Measurements from ENCODE around the gene SUCLG2. TPM values are rescaled to one million over a fixed set of nuclear protein-coding genes. Genes with fewer than 3 reads are reported as not detected.

SUCLG2 gene
- total RNA-seq, 1 donor from 2014 or later, result 29.5 TPM

- H3K27me3 ChIP-seq, result no peaks in the 10 kb centered on the region
- H3K4me1 ChIP-seq, result peaks cover 5% of the 10 kb centered on the region
- H3K27ac ChIP-seq, result no peak overlapping the region
- no peak for DNase-seq (ENCODE audit: extremely low spot score in 2 of 2)
- H3K4me3 ChIP-seq, result no peak overlapping the region
- no peaks in the 10 kb centered on the region for H3K36me3 ChIP-seq
- intact Hi-C loops (cut with DNase I), result no loop called here
- TF ChIP-seq CTCF (IDR thresholded peaks at IDR 0.05) (peak in 1 of 3 experiments; percentile 5), POLR2AphosphoS5 (IDR thresholded peaks at IDR 0.05; ENCODE audit: insufficient read depth in 1 of 2, low read depth in 1 of 2) (no peak)
- H3K9me3 ChIP-seq, result no peaks in the 10 kb centered on the region
These were observed 269.5 kb downstream of the SUCLG2 start for GRCh38 chr3:67384760-67385397.

DNA sequence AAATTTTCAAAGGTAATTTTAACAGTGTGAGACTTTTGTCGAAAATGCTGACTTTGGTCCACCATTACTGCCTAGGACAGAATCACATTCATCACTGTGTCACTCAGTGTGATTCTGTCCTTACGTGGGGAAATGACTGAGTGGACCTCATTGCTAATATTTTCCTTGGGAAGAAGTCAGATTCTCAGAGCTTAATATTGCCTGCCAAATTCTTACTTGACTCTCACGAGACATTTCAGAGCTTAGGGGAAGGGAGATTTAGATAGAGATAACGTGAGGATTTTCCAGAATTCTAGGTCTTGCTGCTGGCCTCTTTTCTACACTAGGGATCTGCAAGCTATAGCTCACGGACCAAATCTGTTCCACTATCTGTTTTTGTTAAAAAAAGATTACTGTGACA, 270.4 kb downstream of the SUCLG2 start:
- DNase-seq (ENCODE audit: extremely low spot score in 2 of 2), result no peak
- intact Hi-C loops (cut with DNase I), result no loop called here
- H3K36me3 ChIP-seq, result no peaks in the 10 kb centered on the region

DNA sequence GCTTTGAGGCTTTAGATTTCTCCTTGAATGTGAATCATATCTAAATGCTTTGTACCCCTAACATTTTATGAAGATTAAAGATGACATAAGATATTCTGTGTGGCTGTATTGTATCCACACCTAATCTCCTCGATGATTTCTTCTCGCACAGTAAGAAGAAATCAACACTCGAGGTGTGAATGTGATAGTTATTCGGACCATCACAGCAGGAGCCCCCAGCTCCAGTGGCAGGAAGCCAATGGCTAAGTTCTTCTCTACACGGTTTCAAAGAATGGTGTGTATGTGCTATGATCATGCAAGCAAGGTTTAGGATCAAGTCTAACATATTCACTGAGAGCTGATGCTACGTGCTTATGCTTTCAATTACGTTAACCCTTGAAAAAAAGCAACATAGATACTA, 271.0 kb downstream of the SUCLG2 start:
- Histone ChIP-seq H3K27ac (no peak overlapping the region), H3K4me1 (peaks cover 5% of the 10 kb centered on the region), H3K9me3 (no peaks in the 10 kb centered on the region), H3K36me3 (no peaks in the 10 kb centered on the region), H3K27me3 (no peaks in the 10 kb centered on the region), H3K4me3 (no peak overlapping the region)
- no peak for TF ChIP-seq POLR2AphosphoS5 (IDR thresholded peaks at IDR 0.05; ENCODE audit: insufficient read depth in 1 of 2, low read depth in 1 of 2)
- no peak for TF ChIP-seq CTCF (IDR thresholded peaks at IDR 0.05)
- TF ChIP-seq POLR2A (IDR thresholded peaks at IDR 0.05), result no peak
- no peak for DNase-seq (ENCODE audit: extremely low spot score in 2 of 2)
- intact Hi-C loops (cut with DNase I), result no loop called here

More for the DNA sequence above, 270.4 kb downstream of the SUCLG2 start:
- peaks cover 5% of the 10 kb centered on the region for H3K4me1 ChIP-seq
- no peaks in the 10 kb centered on the region for H3K9me3 ChIP-seq
- H3K27ac ChIP-seq, result no peak overlapping the region
- H3K27me3 ChIP-seq, result no peaks in the 10 kb centered on the region
- TF ChIP-seq CTCF (IDR thresholded peaks at IDR 0.05) (no peak), POLR2A (IDR thresholded peaks at IDR 0.05) (no peak), POLR2AphosphoS5 (IDR thresholded peaks at IDR 0.05; ENCODE audit: insufficient read depth in 1 of 2, low read depth in 1 of 2) (no peak)
- H3K4me3 ChIP-seq, result no peak overlapping the region

- no peak overlapping the region for H3K4me3 ChIP-seq
- intact Hi-C loops (cut with DNase I), result no loop called here
- TF ChIP-seq CTCF (IDR thresholded peaks at IDR 0.05), result no peak
- no peak for TF ChIP-seq POLR2AphosphoS5 (IDR thresholded peaks at IDR 0.05; ENCODE audit: insufficient read depth in 1 of 2, low read depth in 1 of 2)
- TF ChIP-seq POLR2A (IDR thresholded peaks at IDR 0.05), result no peak
- no peaks in the 10 kb centered on the region for H3K36me3 ChIP-seq
- peaks cover 5% of the 10 kb centered on the region for H3K4me1 ChIP-seq
- DNase-seq (ENCODE audit: extremely low spot score in 2 of 2), result no peak
- H3K9me3 ChIP-seq, result no peaks in the 10 kb centered on the region
- H3K27me3 ChIP-seq, result no peaks in the 10 kb centered on the region
- H3K27ac ChIP-seq, result no peak overlapping the region
These were observed 271.9 kb downstream of the SUCLG2 start for GRCh38 chr3:67382536-67382935.

GRCh38 chr3:67381667-67382272, 272.6 kb downstream of the SUCLG2 start:
- intact Hi-C loops (cut with DNase I), result no loop called here
- Histone ChIP-seq H3K27me3 (no peaks in the 10 kb centered on the region), H3K4me3 (no peak overlapping the region), H3K36me3 (no peaks in the 10 kb centered on the region), H3K9me3 (no peaks in the 10 kb centered on the region), H3K4me1 (peaks cover 5% of the 10 kb centered on the region), H3K27ac (no peak overlapping the region)
- no peak for DNase-seq (ENCODE audit: extremely low spot score in 2 of 2)
- TF ChIP-seq CTCF (IDR thresholded peaks at IDR 0.05) (peak; percentile 36 to 53 (median 42)), POLR2AphosphoS5 (IDR thresholded peaks at IDR 0.05; ENCODE audit: insufficient read depth in 1 of 2, low read depth in 1 of 2) (no peak)
